ACHN (cell line): ENCODE measurements around the gene CSNK1G3.

Experiments
- DNase-seq: peaks from one replicate; pipeline ENCODE4 v3.0.0-alpha.2; 2015
- in situ Hi-C: cut with HindIII; loops from 2 replicates; pipeline ENCODE4 v1.10.0; 2017; ENCODE audit warnings: low sequenced_read_pairs, low pct_ligation_motif_present, low pct_unique_long_range_greater_than_20kb

CSNK1G3 gene

GRCh38 chr5:123546657-123547056, 34.7 kb downstream of the CSNK1G3 start:
- in situ Hi-C loops: no loop called here
- no peak for DNase-seq

- in situ Hi-C loops: no loop called here
- DNase-seq: no peak
Measured at GRCh38 chr5:123549256-123549904, 37.4 kb downstream of the CSNK1G3 start.

GRCh38 chr5:123554601-123555000, 42.6 kb downstream of the CSNK1G3 start:
- DNase-seq: no peak
- in situ Hi-C loops: no loop called here

GRCh38 chr5:123557907-123558306, 45.9 kb downstream of the CSNK1G3 start:
- no peak for DNase-seq
- in situ Hi-C loops: no loop called here

GRCh38 chr5:123558762-123559433, 46.9 kb downstream of the CSNK1G3 start:
- DNase-seq: no peak
- in situ Hi-C loops: no loop called here

- DNase-seq: no peak
- in situ Hi-C loops: no loop called here
Measured at GRCh38 chr5:123559434-123559775, 47.4 kb downstream of the CSNK1G3 start.

- DNase-seq: no peak
- in situ Hi-C loops: no loop called here
Measured at GRCh38 chr5:123561230-123561629, 49.3 kb downstream of the CSNK1G3 start.

GRCh38 chr5:123571927-123572326, 60.0 kb downstream of the CSNK1G3 start:
- in situ Hi-C loops: no loop called here
- DNase-seq: no peak

GRCh38 chr5:123578390-123578789, 66.4 kb downstream of the CSNK1G3 start:
- no peak for DNase-seq
- in situ Hi-C loops: no loop called here

GRCh38 chr5:123579410-123579809, 67.4 kb downstream of the CSNK1G3 start:
- in situ Hi-C loops: no loop called here
- DNase-seq: no peak

GRCh38 chr5:123582550-123583285, 70.7 kb downstream of the CSNK1G3 start:
- in situ Hi-C loops: no loop called here
- no peak for DNase-seq

- no peak for DNase-seq
Measured at GRCh38 chr5:123585871-123586270, 73.9 kb downstream of the CSNK1G3 start.

GRCh38 chr5:123594434-123594833, 82.5 kb downstream of the CSNK1G3 start:
- DNase-seq: no peak
- in situ Hi-C loops: no loop called here

More at GRCh38 chr5:123585871-123586270, 73.9 kb downstream of the CSNK1G3 start:
- in situ Hi-C loops: no loop called here

- in situ Hi-C loops: no loop called here
- DNase-seq: no peak
Measured at GRCh38 chr5:123597018-123597417, 85.0 kb downstream of the CSNK1G3 start.

- DNase-seq: no peak
- in situ Hi-C loops: no loop called here
Measured at GRCh38 chr5:123598028-123598689, 86.2 kb downstream of the CSNK1G3 start.

- no peak for DNase-seq
- in situ Hi-C loops: no loop called here
Measured at GRCh38 chr5:123599171-123599570, 87.2 kb downstream of the CSNK1G3 start.

GRCh38 chr5:123601610-123602009, 89.6 kb downstream of the CSNK1G3 start:
- in situ Hi-C loops: no loop called here

GRCh38 chr5:123605822-123606221, 93.8 kb downstream of the CSNK1G3 start:
- DNase-seq: no peak
- in situ Hi-C loops: no loop called here

More at GRCh38 chr5:123601610-123602009, 89.6 kb downstream of the CSNK1G3 start:
- DNase-seq: no peak

- in situ Hi-C loops: no loop called here
- no peak for DNase-seq
Measured at GRCh38 chr5:123610209-123610608, 98.2 kb downstream of the CSNK1G3 start.
